DMS114 treated with DMSO at 0.1 percent for 48 hours (cell line): Measurements from ENCODE around the gene CA6.
"Not testable (repeated sequence)": the region's sequence is repeated elsewhere in the genome, so short reads cannot be mapped to it uniquely, and the experiment has no call there.

ENCODE experiments used
- DNase-seq: peaks from one replicate; lab custom pipeline; 2025; ENCODE audit not compliant: unreplicated experiment; lab: John Stamatoyannopoulos, UW

CA6 gene

DNA sequence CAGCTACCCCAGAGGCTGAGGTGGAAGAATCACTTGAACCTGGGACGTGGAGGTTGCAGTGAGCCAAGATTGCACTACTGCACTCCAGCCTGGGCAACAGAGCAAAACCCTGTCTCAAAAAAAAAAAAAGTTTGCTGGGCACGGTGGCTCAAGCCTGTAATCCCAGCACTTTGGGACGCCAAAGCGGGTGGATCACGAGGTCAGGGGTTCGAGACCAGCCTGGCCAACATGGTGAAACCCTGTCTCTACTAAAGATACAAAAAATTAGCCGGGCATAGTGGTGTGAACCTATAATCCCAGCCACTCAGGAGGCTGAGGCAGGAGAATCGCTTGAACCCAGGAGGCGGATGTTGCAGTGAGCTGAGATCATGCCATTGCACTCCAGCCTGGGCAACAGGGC lies 23.2 kb downstream of the CA6 start:
- not testable (repeated sequence) for DNase-seq

DNA sequence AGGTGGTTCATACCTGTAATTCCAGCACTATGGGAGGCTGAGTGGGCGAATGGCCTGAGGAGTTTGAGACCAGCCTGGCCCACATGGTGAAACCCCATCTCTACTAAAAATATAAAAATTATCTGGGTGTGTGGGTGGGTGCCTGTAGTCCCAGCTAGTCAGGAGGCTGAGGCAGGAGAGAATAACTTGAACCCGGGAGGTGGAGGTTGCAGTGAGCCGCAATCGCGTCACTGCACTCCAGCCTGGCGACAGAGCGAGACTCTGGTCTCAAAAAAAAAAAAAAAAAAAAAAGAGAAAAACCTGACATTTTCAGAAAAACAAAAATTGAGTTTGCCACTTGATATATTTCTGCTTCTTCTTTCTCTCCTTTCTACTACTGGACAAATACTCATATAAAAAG lies 24.3 kb downstream of the CA6 start:
- DNase-seq, result no peak

DNA sequence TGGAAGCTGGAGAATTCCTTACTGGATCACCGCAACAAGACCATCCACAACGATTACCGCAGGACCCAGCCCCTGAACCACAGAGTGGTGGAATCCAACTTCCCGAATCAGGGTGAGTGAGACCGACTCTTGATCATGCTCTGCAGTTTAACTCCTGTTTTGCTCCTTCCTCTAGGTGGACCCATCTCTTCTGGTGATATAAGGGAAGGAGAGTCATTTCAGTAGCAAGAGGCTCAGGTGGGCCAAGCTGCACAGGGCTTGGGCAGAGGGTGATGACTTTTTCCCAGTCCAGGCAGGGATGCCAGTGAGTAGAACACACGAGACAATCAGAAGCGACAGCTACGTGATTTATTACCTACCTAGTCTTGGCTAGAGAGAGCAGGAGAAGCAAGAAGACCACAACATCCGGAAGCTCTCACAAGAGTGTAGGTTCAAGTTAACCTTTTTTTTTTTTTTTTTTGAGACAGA lies 25.2 kb downstream of the CA6 start:
- no peak for DNase-seq

DNA sequence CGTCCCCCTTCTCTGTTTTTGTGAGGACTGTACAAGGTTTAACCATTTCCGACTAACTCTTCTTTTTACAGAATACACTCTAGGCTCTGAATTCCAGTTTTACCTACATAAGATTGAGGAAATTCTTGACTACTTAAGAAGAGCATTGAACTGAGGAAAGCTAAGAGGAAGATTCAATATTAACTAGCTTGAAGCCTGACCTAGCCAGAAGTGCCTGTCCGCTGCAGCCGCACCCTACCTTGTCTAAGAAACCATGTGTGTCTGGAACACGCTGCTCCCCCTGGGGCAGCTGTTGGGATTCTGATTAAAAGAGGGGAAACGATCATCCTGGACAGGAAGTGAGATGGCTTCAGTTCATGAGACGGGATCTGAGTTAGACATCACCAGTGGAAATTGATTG lies 28.9 kb downstream of the CA6 start:
- no peak for DNase-seq

DNA sequence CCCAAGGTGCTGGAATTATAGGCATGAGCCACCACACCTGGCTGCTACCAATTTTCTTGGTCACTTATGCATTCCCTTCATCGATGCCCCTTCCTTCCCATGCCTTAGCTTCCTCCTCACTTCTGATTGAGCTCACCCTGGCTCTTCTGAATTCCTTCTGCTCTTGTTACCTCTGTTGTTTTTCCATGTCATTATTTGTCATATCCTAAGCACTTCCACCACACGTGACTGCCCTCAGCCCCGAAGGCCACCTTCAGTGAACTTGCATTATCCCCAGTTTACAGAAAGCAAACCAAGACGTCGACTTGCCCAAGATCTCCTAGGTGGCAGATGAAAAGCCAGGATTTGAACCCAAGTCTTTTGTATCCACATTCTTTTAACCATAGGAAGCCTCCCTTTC lies 30.7 kb downstream of the CA6 start:
- DNase-seq, result no peak

DNA sequence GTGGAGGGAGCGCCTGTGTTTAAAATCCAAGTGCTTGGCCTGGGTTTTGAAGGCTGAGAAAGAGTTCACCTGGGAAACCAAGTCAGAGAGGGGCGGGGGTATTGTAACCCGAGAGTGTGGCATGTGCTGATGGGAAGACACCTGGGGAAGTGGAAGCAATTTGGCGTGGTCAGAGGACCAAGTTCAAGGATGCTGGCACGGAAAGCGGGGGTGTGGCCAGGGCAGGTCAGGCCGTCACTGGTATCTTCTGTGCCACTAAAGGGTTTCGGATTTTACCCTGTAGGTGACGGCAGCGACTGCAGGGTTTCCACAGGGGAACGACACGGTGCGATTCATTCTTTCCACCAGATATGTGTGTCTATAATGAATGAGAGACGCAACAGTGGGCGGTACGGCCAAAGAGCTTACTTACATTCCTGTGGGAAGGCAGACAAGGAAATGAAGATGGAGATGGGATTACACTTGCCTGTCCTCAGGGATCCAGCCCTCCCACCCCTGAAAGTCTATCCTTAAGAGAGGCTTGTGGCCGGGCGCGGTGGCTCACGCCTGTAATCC lies 31.3 kb downstream of the CA6 start:
- DNase-seq, result no peak

DNA sequence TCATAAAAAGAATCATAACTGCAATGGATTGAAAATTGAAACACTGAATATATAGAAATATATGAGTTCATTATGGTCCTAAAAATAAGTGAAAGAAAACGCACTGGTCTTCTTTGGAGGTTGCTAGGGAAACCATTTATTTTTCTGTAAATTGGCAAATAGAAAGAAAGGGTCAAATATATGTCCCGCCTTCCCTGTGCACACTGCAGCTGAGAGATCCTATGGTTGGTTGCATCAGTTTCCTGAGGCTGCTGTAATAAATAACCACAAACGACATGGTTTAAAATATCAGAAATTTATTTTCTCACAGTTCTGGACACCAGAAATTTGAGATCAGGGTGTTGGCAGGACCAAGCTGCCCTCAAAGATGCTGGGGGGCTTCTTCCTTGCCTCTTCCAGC lies 35.0 kb downstream of the CA6 start:
- DNase-seq, result no peak

DNA sequence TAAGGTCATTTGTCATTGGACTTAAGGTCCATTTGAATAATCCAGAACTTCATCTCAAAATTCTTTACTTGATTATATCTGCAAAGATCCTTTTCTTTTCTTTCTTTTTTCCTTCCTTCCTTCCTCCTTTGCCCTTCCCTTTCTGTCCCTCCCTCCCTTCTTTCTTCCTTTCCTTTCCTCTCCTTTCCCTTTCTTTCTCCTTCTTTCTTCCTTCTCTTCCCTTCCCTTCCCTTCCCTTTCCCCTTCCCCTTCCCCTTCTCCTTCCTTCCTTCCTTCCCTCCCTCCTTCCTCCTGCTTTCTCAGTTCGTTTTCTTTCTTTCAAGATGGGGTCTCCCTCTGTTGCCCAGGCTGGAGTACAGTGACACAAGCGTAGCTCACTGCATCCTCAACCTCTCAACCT lies 35.5 kb downstream of the CA6 start:
- DNase-seq, result no peak

DNA sequence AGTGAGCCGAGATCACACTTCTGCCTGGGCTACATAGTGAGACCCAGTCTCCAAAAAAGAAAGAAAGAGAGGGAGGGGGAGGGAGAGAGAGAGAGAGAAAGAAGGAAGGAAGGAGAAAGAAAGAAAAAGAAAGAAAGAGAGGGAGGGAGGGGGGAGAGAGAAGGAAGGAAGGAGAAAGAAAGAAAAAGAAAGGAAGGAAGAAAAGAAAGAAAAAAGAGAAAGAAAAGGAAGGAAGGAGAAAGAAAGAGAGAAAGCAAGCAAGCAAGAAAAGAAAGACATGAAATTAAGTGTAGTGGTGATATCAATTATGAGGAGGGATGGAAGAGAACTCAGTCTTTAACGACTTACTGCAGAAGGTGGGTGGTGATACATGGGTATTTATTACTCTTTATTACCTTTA lies 38.5 kb downstream of the CA6 start:
- no peak for DNase-seq

DNA sequence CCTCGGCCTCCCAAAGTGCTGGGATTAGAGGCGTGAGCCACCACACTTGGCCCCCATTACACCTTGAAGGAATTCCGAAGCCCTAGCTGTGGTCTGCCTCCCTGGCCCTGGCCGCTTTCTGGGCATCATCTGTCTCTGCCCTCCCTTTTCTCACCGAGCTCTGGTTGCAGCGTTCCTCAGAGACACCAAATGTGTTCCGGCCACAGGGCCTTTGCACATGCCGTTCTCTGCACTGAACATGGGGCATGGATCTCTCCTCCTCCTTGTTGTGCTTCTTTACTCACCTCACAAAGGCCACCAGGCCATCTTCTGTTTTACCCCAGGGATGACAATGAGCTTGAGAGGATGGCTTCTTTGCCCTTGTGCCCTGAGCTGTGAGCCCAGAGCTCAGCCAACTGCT lies 39.3 kb downstream of the CA6 start:
- no peak for DNase-seq

DNA sequence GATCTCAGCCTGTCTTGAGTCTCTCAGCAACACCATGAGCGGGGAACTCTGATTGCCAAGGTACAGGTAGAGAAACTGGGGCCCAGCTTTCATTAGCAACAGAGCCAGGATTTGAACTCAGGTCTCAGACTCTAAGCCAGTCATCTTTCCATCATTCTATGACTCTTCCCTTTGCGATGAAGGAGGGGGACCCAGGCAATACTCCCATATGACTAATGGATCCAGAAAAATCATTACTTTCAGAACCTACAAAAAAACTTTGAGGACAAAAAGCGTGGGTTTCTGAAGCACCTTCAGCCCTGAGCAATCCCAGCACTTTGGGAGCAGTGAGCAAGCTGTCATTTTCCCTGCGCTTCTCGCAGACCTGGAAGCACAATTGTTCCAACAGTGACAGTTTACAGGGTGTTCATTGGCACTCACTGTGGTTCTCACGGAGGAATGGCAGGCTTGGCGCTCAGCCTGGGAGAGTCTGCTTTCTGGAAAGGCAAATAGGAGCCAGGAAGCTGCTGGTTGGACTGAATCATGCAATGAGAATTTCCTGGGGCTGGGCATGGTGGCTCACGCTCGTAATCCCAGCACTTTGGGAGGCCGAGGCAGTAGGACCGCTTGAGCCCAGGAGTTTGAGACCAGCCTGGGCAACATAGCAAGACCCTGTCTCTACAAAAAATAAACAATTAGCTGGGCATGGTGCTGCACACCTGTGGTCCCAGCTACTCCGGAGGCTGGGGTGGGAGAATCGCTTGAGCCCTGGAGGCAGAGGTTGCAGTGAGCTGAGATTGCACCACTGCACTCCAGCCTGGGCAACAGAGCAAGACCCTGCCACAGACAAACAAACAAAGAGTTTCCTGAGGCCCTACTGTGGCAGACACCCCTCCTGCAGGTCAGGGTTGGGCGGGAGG lies 40.5 kb downstream of the CA6 start:
- no peak for DNase-seq

DNA sequence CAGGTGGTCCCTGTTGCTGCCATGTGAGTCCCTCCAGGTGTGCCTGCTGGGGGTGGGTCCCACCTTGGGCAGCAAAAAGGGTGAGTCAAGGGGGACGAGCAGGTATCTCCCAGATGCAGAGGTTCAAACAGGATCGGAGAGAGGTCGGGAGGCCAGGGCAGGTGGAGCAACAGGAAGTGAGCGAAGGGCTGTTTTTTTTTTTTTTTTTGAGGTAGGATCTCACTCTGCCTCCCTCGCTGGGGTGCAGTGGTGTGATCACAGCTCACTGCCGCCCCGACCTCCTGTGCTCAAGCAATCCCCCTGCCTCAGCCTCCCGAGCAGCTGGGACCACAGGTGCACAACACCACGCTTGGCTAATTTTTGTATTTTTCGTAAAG lies 41.1 kb downstream of the CA6 start:
- DNase-seq, result no peak

DNA sequence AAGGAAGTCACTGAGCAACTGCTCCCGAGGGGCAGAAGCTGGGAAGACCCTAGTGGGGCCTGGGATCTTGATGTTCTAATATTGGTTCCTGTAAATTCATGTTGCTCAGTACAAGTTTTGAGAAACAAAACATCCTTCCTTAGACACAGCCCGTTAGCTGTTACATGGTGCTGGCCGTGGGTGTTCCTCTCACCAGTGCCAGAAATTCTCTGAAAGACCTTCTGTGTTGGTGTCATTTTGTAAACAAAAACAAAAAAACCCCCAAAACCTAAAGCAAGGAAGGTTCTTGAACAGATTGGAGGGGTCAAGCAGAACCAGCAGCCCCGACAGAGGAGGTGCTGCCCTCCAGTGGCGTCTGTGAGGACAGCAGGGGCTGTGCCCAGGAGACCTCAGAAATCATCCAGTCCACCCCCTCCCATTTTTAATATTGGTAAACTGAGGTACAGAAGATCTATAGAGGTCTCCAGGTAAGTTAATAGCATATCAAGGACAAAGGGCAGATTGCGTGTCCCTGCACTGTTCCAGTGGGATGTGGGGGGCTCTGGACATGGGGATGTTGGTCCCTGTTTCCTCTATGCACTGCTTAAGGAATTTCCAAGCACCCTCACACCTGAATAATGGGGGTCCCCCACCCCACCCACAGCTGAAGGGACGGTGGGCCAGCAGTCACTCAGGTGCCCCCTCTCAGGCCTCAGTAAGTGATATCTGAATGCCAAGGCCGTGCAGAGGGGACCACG lies 42.4 kb downstream of the CA6 start:
- DNase-seq, result peak; percentile 18

DNA sequence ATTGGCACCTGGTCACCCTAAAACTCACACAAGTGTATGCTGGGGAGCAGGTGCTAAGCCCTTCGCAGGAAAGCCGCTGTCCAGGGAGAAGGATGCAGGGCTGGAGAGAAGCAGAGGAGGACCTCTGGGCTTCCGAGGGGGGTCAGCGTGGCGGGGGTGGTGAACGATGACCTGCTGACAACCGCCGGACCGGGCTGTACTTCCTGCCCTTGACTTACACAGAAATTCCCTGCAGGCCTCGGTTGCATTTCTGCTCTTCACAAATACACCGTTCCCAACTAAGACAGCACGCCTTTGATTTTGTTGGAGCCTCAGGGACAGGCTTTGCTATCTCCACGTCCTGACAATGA lies 42.9 kb downstream of the CA6 start:
- DNase-seq, result no peak

DNA sequence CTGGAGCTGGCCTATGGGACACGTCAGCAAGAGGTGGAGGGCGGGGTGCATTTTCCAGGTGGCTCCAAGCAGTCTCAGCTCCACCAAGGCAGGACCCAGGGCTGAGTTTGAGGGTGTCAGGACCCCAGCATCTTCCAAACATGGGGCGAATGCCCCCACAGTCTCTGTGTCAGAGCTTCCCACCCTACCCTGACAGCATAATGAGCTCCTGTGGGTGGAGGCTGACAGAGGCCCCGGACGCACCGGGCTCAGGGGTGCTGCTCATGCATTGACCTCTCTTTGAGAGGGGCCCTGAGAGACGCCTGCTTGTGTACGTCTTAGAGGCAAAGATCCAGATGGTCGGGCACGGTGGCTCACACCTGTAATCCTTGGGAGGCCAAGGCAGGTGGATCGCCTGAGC lies 43.4 kb downstream of the CA6 start:
- DNase-seq, result no peak

DNA sequence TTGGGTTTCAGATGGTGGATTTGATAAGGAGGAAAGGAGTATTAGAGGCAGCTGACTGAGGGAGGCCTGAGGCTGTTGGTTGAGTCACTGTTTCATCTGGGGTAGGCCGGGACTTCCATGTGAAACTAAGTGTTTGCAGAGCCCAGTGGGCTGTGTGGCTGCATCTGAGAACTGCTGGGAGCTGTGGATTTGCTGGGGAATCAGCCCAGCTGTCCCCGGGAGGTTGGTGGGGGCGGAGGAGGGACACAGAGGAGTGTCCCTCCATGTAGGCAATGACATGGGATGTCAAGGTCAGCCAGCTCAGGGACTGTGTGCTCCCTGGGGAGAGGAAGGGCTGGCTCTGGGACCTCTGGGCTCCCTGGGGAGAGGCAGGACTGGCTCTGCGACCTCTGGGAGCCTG lies 44.2 kb downstream of the CA6 start:
- no peak for DNase-seq

DNA sequence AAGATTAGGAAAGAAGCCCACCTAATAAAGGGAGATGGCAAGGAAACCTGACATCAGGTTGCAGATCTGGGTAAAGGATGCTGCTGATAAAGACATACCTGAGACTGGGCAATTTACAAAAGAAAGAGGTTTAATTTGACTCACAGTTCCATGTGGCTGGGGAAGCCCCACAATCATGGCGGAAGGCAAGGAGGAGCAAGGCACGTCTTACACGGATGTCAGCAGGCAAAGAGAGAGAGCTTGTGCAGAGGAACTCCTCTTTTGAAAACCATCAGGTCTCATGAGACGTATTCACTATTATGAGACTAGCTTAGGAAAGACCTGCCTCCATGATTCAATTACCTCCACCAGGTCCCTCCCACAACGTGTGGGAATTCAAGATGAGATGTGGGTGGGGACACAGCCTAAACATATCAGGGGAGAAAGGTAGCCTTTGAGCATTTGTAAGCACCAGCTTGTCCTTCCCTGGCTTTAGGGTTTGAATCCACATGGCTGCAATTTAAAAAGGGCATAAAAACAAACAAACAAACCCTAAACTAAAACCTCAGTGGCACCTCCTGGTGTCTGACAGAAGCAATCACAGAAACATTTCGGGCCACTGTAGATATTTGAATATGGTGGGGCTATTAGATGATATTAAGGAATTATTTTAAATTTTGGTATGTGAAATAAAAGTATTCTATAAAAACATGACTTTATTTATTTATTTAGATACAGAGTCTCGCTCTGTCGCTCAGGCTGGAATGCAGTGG lies 47.4 kb downstream of the CA6 start:
- DNase-seq, result no peak

DNA sequence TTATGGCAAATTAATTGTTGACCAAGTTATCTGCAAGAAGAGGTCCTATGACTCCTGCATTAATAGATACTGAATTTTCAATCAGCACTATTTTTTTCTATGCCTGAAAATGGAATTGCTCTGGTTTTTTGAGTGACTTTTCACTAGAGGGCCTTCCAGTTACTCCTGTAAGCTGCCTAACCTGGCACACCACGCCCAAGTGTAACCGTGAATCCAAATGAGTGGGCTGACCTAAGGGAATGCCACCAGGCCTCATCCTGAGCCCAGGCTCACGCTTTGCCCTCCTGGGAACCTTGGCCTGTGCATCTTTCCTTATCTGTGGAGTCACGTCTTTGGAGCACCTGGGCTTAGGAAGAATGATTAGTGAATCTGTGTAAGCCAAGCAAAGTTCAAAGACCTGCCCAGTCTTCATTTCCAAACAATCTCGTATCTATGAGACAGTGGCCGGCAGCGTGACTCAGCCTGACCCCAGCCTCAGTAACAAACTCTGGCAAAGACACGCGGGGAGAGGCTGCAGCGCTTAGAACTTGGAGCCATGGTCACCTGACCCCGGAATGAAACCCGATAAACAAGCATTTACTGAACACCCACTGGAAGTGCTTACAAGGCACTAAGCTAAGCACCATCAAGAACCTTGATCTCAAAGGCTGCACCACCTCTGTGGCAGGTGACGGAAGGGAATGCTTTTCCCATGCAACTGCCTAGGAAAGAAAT lies 48.5 kb downstream of the CA6 start:
- DNase-seq, result not testable (repeated sequence)

DNA sequence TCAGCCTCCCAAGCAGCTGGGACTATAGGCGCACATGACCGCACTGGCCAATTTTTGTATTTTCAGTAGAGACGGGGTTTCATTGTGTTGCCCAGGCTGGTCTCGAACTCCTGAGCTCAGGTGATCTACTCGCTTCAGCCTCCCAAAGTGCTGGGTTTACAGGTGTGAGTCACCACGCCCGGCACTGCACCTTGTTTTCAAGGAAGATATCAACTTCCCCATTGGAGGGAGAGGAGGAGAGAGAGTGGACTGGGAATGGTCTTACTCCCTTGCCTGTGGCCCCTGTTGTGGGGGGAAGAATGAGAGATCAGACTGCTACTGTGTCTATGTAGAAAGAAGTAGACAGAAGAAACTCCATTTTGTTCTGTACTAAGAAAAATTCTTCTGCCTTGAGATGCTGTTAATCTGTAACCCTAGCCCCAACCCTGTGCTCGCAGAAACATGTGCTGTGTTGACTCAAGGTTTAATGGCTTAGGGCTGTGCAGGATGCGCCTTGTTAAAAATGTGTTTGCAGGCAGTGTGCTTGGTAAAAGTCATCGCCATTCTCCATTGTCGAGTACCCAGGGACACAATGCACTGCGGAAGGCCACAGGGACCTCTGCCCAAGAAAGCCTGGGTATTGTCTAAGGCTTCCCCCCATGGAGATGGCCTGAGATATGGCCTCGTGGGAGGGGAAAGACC lies 56.0 kb downstream of the CA6 start:
- DNase-seq, result not testable (repeated sequence)

DNA sequence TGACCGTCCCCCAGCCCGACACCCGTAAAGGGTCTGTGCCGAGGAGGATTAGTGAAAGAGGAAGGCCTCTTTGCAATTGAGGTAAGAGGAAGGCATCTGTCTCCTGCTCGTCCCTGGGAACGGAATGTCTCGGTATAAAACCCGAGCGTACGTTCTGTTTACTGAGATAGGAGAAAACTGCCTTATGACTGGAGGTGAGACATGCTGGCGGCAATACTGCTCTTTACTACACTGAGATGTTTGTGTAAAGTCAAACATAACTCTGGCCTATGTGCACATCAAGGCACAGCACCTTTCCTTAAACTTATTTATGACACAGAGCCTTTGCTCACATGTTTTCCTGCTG lies 56.5 kb downstream of the CA6 start:
- DNase-seq, result not testable (repeated sequence)
